Astrocyte (in vitro differentiated cells and primary cell): ENCODE measurements around the gene LYZ.
"Not testable (repeated sequence)": the region's sequence is repeated elsewhere in the genome, so short reads cannot be mapped to it uniquely, and the experiment has no call there.

Source experiments
- CTCF ChIP-seq: IDR thresholded peaks from 2 replicates; pipeline ENCODE4 v1.5.1; 2011; ENCODE audit warnings: low read depth, mild to moderate bottlenecking, inconsistent platforms, low read length, moderate library complexity; ENCODE audit not compliant: insufficient read depth
- EZH2 ChIP-seq: IDR thresholded peaks from 2 replicates; pipeline ENCODE4 v1.6.1; 2012; ENCODE audit warnings: mild to moderate bottlenecking, low read length, inconsistent platforms; ENCODE audit not compliant: insufficient read depth

- not testable (repeated sequence) for TF ChIP-seq CTCF, EZH2
Observed at GRCh38 chr12:69316784-69317183, 31.4 kb upstream of the LYZ start.
